Activated T-helper 2 cell treated with anti-CD3 and anti-CD28 coated beads, Interferon-gamma antibody, Interleukin-2, Interleukin-4, amounts not matched to agents 10 μg/mL and 5 μg/mL and 100 μg/mL, durations not matched to agents 14 hours and 24 hours and 36 hours (primary cell): Measurements from ENCODE around the gene HARBI1. TPM values are rescaled to one million over a fixed set of nuclear protein-coding genes. Genes with fewer than 3 reads are reported as not detected.

Source experiments
- DNase-seq: peaks from one replicate; pipeline ENCODE4 v3.0.0; 2021; ENCODE audit warnings: low spot score
- H3K27ac Mint-ChIP-seq: one replicate; pipeline ENCODE4 v1.8.0; 2021; ENCODE audit warnings: mixed read lengths
- H3K27me3 Mint-ChIP-seq: one replicate; pipeline ENCODE4 v1.8.0; 2021; ENCODE audit warnings: low read depth, mixed read lengths
- H3K36me3 Mint-ChIP-seq: one replicate; pipeline ENCODE4 v1.8.0; 2021; ENCODE audit warnings: low read depth, mixed read lengths
- H3K4me1 Mint-ChIP-seq: one replicate; pipeline ENCODE4 v1.8.0; 2021; ENCODE audit warnings: low read depth, mixed read lengths
- H3K4me3 Mint-ChIP-seq: one replicate; pipeline ENCODE4 v1.8.0; 2021; ENCODE audit warnings: low read depth, mild to moderate bottlenecking, moderate library complexity, mixed read lengths
- H3K9me3 Mint-ChIP-seq: one replicate; pipeline ENCODE4 v1.8.0; 2021; ENCODE audit warnings: mixed read lengths
- intact Hi-C: fragments of 100-400 bp; cut with micrococcal nuclease; formaldehyde crosslinking; loops from one replicate; pipeline ENCODE4 v1.15.1; 2023
- total RNA-seq: library from RNA; stranded (reverse); gene quantifications from 2 replicates; pipeline ENCODE4 v1.2.3, GENCODE V29; 2022

The HARBI1 gene, protein sequence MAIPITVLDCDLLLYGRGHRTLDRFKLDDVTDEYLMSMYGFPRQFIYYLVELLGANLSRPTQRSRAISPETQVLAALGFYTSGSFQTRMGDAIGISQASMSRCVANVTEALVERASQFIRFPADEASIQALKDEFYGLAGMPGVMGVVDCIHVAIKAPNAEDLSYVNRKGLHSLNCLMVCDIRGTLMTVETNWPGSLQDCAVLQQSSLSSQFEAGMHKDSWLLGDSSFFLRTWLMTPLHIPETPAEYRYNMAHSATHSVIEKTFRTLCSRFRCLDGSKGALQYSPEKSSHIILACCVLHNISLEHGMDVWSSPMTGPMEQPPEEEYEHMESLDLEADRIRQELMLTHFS
- total RNA-seq: 3.8 and 4.7 TPM in 2 replicates

DNA sequence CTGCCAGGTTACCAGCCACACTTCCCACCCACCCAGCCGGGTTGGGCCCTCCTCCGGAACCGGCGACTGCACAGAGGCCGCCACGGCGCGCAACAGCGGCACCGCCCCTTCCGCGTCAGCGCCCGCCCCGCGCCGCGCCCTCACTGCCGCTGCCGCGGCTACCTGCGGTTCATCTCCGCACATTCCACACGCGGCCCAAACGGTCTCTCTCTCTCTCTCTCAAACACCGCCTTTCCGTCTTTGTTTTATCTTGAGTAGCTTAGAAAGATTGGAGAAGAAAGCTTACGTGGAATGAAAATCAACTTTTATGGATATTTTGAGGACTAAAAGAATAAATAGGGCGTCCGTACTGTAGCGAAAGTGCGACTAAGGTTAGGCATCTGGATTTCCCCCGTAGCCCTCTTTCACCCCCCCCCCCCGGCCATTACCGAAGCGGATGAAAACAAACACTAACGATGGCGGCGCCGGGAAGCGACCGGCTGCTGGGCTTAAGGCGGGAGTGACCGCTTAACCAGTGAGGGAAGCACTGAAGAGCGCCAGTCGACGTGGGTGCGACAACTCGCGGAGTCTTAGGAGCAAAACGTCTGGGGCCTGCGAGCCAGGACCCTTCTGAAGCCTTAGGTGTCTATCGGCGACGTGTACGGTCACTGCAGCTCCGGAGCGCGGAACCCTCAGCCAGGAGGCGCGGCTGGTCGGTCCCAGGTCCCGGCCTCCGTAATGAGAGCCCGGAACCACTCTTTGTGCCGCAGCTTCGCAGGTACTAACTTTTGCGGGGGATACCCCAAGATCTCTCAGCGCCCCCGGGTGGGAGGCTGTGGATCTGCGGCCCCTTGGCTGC, at the start of gene HARBI1, which contains the start of gene ATG13:
Gene HARBI1, minus strand, starts transcription at position 94 of the 838 bp plus-strand sequence. CDS start 990 bp downstream, outside the sequence.
Gene ATG13, plus strand, starts transcription at position 420 of the 838 bp plus-strand sequence. CDS start 26,739 bp downstream, outside the sequence.
- no peaks in the 10 kb centered on the region for H3K9me3 Mint-ChIP-seq
- peaks cover 28% of the 10 kb centered on the region for H3K4me1 Mint-ChIP-seq
- DNase-seq: peak; percentile 90
- peak within 1 kb of the TSS; percentile 99 for H3K4me3 Mint-ChIP-seq
- intact Hi-C loops: loop anchor here (1.0 to 5.0 kb wide), 5 partner anchors 23 to 269 kb away; partner anchors contain the start of genes AMBRA1, ARHGAP1 and CKAP5
- no peaks in the 10 kb centered on the region for H3K27me3 Mint-ChIP-seq
- peaks cover 16% of the 10 kb centered on the region for H3K36me3 Mint-ChIP-seq
- peak within 1 kb of the TSS; percentile 100 for H3K27ac Mint-ChIP-seq

DNA sequence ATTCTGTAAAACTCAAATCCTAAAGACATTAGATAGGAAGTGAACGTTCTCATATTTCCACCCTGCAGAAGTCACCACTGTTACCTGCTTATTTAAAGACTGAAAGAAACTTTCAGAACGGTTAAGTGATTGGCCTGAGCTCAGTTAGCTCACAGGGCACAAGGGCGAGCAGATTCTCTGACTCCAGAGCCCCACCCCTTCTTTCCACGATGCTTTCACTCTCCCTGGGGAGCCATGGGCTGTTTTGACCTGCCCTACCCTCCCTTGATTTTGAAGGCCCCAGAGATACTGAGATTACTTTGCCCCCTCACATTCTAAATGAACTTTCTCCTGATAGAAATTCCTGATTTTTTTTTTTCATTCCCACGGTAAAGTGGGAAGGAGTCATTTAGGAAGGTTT, 49.5 kb upstream of the HARBI1 start:
- Mint-ChIP-seq H3K27me3 (no peaks in the 10 kb centered on the region), H3K27ac (no peak overlapping the region), H3K9me3 (no peaks in the 10 kb centered on the region), H3K36me3 (peaks cover 56% of the 10 kb centered on the region), H3K4me1 (peaks cover 15% of the 10 kb centered on the region), H3K4me3 (no peak overlapping the region)
- no peak for DNase-seq
- intact Hi-C loops: no loop called here

DNA sequence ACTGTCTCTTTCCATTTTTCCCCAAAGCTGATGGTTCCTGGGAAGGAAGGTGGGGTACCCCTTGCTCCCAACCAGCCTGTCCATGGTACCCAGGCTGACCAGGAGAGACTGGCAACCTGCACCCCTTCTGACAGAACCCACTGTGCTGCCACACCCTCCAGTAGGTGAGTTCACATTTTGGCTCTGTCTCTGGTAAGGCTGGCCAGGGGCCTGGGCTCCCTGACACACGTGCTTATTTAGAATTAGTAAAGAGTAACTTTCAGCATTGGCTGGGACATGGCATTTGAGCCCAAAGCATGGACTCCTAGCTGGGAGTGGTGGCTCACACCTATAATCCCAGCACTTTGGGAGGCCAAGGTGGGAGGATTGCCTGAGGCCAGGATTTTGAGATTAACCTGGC, 48.3 kb upstream of the HARBI1 start:
- no peak overlapping the region for H3K4me3 Mint-ChIP-seq
- no peak overlapping the region for H3K27ac Mint-ChIP-seq
- no peaks in the 10 kb centered on the region for H3K9me3 Mint-ChIP-seq
- intact Hi-C loops: no loop called here
- DNase-seq: no peak
- H3K4me1 Mint-ChIP-seq: peaks cover 9% of the 10 kb centered on the region
- H3K27me3 Mint-ChIP-seq: no peaks in the 10 kb centered on the region
- H3K36me3 Mint-ChIP-seq: peaks cover 51% of the 10 kb centered on the region

DNA sequence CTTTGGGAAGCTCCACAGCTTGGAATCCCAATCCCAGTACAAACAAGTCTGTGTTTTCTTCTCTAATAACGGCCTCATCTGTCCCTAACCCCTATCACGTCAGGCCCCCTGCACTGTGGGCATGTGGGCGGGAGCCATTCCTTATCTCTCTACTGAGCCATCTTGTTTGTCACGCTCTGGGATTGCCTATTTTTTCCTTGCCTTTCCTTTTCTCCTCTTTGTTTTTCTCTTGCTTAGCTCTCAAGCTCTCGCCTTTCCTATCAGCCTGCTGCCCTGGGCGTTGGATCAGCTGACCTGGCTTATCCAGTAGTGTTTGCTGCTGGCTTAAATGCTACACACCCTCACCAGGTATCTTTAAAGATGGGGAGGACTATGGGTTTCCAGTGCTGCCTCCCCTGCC, 47.6 kb upstream of the HARBI1 start:
- no peak overlapping the region for H3K4me3 Mint-ChIP-seq
- DNase-seq: no peak
- peaks cover 5% of the 10 kb centered on the region for H3K4me1 Mint-ChIP-seq
- H3K9me3 Mint-ChIP-seq: no peaks in the 10 kb centered on the region
- peaks cover 54% of the 10 kb centered on the region for H3K36me3 Mint-ChIP-seq
- H3K27ac Mint-ChIP-seq: no peak overlapping the region
- intact Hi-C loops: no loop called here
- no peaks in the 10 kb centered on the region for H3K27me3 Mint-ChIP-seq

DNA sequence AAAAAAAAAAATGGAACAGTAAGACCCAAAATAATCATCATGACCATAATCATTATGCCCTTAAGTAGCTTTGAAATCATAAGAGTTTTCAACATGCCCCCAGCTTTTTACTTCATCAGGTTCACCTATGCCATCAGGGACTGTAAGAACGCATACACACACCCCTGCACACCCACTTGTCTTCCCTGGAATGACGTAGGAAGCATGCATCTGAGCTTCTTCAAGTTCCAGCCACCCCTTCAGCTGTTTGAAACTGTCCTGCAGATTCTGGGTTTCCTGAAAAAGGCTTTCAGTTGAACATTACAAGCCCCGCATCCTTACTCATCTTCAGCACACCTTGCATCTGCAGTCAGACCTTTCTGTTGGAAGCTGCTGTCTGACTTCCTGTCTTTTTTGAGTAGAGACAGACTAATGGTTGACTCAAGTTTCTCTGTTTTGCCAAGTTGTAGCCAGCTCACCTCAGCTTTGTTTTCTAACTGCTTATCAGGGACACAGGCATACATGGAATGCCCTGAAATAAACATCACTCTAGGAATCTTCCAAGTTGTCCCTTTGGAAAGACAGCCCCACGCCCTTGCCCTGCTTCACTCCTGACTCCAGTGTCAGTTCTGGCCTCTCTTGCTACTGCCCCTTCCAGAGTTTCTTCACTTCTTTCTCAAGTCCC, 46.4 kb upstream of the HARBI1 start:
- H3K4me3 Mint-ChIP-seq: no peak overlapping the region
- H3K9me3 Mint-ChIP-seq: no peaks in the 10 kb centered on the region
- intact Hi-C loops: no loop called here
- H3K27me3 Mint-ChIP-seq: no peaks in the 10 kb centered on the region
- H3K36me3 Mint-ChIP-seq: peaks cover 54% of the 10 kb centered on the region
- no peaks in the 10 kb centered on the region for H3K4me1 Mint-ChIP-seq
- DNase-seq: no peak
- no peak overlapping the region for H3K27ac Mint-ChIP-seq

DNA sequence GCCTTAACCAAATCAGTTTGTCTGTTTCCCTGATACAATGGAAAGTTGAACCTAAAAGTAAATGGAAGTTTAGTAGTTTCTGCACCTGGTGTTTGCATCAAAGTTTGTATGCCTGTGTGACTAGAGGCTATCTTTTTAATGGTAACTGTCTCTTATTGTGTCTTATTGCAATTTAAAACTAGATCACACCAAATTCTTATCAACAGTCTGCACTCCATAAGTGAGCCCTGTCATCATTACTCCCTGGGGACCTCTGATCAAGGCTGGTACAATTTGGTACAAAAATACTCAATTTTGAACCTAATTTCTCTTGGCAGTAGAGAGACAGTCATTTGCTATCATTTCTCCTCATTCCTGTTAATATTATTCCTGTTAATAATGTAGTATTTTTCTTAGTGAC, 45.3 kb upstream of the HARBI1 start:
- no peaks in the 10 kb centered on the region for H3K4me1 Mint-ChIP-seq
- H3K9me3 Mint-ChIP-seq: no peaks in the 10 kb centered on the region
- DNase-seq: no peak
- intact Hi-C loops: no loop called here
- no peak overlapping the region for H3K4me3 Mint-ChIP-seq
- H3K36me3 Mint-ChIP-seq: peaks cover 51% of the 10 kb centered on the region
- H3K27ac Mint-ChIP-seq: no peak overlapping the region
- no peaks in the 10 kb centered on the region for H3K27me3 Mint-ChIP-seq

DNA sequence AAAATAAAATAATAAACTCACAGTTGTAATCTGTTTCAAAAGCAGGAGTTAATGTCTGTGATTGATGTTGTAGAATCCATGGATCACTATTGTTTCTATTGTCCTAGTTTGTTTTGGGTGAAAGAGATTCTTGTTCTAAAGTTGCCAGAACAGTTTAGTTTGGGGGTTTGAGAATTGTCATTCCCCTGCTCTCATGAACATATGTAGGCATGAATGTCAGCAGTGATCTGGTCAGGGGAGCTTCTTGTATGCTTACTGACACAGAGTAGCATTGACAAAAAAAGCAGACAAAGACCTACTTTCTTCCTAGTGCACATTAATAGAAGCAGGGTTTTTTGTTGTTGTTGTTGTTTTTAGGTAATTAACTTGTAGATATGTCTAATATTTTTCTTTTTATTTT, 44.8 kb upstream of the HARBI1 start:
- Mint-ChIP-seq H3K9me3 (no peaks in the 10 kb centered on the region), H3K36me3 (peaks cover 55% of the 10 kb centered on the region), H3K4me3 (no peak overlapping the region), H3K27me3 (no peaks in the 10 kb centered on the region), H3K27ac (no peak overlapping the region), H3K4me1 (no peaks in the 10 kb centered on the region)
- intact Hi-C loops: no loop called here
- DNase-seq: no peak

DNA sequence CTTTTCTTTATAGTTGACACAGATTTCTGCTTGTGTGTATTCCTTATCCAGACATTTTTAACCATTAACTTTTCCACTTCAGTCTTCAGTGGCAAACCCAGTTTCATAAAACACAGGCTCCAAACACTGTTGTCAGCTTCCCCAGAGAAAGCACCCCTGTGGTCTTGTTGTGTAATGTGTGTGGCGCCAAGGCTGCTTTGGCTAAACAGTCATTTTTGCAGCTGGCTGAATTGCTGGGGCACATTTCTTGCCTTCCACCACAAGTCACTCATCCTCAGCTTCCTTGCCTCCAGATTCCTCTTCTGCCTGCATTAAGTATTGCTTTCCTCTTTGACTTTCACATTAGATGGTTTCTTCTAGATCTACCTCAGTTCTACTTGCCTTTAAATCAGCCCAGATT, 42.9 kb upstream of the HARBI1 start:
- Mint-ChIP-seq H3K36me3 (peaks cover 53% of the 10 kb centered on the region), H3K27ac (no peak overlapping the region)

DNA sequence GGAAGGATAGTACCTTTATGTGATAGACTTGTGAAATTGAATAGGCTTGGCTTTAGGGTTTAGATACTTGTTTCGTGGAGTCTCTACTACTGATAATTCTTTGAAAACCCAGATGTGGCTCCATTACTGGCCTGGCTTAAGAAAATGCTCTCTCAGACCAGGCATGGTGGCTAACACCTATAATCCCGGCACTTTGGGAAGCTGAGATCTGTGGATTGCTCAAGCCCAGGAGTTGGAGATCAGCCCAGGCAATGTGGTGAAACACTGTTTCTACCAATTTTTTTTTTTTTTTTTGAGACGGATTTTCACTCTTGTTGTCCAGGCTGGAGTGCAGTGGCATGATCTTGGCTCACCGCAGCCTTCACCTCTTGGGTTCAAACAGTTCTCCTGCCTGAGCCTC, 41.2 kb upstream of the HARBI1 start:
- intact Hi-C loops: no loop called here
- no peaks in the 10 kb centered on the region for H3K4me1 Mint-ChIP-seq
- no peaks in the 10 kb centered on the region for H3K9me3 Mint-ChIP-seq
- H3K27me3 Mint-ChIP-seq: no peaks in the 10 kb centered on the region
- no peak overlapping the region for H3K27ac Mint-ChIP-seq
- H3K36me3 Mint-ChIP-seq: peaks cover 43% of the 10 kb centered on the region
- no peak for DNase-seq
- H3K4me3 Mint-ChIP-seq: no peak overlapping the region

More for the DNA sequence above, 42.9 kb upstream of the HARBI1 start:
- DNase-seq: no peak
- Mint-ChIP-seq H3K4me1 (no peaks in the 10 kb centered on the region), H3K27me3 (no peaks in the 10 kb centered on the region), H3K9me3 (no peaks in the 10 kb centered on the region), H3K4me3 (no peak overlapping the region)
- intact Hi-C loops: no loop called here

DNA sequence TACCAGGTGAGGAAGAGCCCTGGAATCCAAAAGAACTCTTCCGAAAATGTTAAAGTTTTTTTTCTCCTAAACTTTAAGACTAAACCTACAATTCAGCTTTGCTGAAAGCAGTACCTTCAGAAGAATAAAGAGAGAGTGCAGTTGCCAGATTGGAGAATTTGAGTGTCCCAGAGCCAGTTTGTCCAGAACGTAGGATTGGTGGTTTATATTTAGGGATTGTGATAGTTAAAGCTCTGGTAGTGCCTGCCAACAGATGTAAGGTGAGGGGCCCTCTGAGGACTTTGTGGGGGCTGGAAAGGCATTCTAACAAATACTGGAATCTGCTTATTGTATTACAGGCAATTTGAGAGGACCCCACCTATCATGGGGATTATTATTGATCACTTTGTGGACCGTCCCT, 40.2 kb upstream of the HARBI1 start:
- H3K27ac Mint-ChIP-seq: no peak overlapping the region
- H3K27me3 Mint-ChIP-seq: no peaks in the 10 kb centered on the region
- no peaks in the 10 kb centered on the region for H3K9me3 Mint-ChIP-seq
- H3K4me1 Mint-ChIP-seq: no peaks in the 10 kb centered on the region
- H3K4me3 Mint-ChIP-seq: no peak overlapping the region
- peaks cover 40% of the 10 kb centered on the region for H3K36me3 Mint-ChIP-seq
- intact Hi-C loops: no loop called here
- DNase-seq: no peak

DNA sequence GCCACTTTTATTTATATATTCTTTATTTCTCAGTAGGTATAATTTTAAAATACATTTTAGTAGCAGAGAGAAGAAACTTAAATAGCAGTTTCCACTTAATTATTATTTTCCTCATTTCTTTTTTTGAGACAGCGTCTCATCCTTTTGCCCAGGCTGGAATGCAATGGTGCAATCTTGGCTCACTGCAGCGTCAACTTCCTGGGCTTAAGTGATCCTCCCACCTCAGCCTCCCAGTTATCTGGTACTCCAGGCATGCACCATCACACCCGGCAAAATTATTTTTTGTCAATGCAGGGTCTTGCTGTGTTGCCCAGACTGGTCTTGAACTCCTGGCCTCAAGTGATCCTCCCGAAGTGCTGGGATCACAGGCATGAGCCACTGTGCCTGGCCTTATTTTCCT, 38.6 kb upstream of the HARBI1 start:
- Mint-ChIP-seq H3K4me3 (no peak overlapping the region), H3K27me3 (no peaks in the 10 kb centered on the region), H3K9me3 (no peaks in the 10 kb centered on the region), H3K4me1 (no peaks in the 10 kb centered on the region), H3K27ac (no peak overlapping the region), H3K36me3 (peaks cover 48% of the 10 kb centered on the region)
- no peak for DNase-seq
- intact Hi-C loops: no loop called here

DNA sequence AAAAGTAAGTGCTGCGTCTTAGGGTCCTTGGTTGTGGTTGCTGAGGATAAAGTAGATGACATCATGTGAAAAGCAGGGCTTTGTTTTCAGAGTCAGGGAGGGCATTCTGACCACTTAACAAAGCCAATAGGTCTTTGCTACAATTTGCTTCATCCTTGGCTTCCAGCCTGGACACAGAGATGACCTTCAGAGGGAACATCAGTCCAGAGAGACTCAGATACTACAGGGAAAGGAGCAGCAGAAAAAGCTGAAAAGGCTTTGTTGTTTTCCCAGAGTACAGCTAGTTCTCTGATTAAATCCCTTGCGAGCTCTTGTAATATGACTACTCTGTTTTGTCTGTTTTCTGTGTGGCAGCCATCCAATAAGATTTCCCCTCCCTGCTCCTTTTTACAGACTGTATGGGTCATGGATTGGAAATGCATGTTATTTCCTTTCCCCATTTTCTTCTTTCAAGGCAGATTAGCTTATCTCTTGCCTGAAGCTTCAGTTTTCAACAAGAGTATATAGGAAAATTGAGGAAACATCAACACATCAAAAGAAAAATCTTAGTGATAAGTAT, 32.2 kb upstream of the HARBI1 start:
- Mint-ChIP-seq H3K27me3 (no peaks in the 10 kb centered on the region), H3K27ac (no peak overlapping the region), H3K4me3 (no peak overlapping the region), H3K4me1 (no peaks in the 10 kb centered on the region), H3K9me3 (no peaks in the 10 kb centered on the region), H3K36me3 (peaks cover 47% of the 10 kb centered on the region)
- intact Hi-C loops: no loop called here
- DNase-seq: no peak
